KOPT-K1 (cell line): ENCODE data around the gene PRKCH.
"Not testable (repeated sequence)": the region's sequence is repeated elsewhere in the genome, so short reads cannot be mapped to it uniquely, and the experiment has no call there.

Experiments
- H3K27ac ChIP-seq: fragments of 200-600 bp; sonication (generic); 2 replicates; pipeline ENCODE4 v1.5.1; 2016; ENCODE audit warnings: antibody characterized with exemption, mild to moderate bottlenecking, low read depth, low read length; ENCODE audit not compliant: poor library complexity, severe bottlenecking
- H3K36me3 ChIP-seq: fragments of 200-600 bp; sonication (generic); 2 replicates; pipeline ENCODE4 v1.5.1; 2017; ENCODE audit warnings: antibody characterized with exemption, mild to moderate bottlenecking, low read length, moderate library complexity; ENCODE audit not compliant: insufficient read depth
- H3K9me3 ChIP-seq: fragments of 200-600 bp; sonication (generic); 2 replicates; pipeline ENCODE4 v1.5.1; 2017; ENCODE audit warnings: antibody characterized with exemption, low read length, mild to moderate bottlenecking; ENCODE audit not compliant: insufficient read depth, poor library complexity, severe bottlenecking

PRKCH gene

DNA sequence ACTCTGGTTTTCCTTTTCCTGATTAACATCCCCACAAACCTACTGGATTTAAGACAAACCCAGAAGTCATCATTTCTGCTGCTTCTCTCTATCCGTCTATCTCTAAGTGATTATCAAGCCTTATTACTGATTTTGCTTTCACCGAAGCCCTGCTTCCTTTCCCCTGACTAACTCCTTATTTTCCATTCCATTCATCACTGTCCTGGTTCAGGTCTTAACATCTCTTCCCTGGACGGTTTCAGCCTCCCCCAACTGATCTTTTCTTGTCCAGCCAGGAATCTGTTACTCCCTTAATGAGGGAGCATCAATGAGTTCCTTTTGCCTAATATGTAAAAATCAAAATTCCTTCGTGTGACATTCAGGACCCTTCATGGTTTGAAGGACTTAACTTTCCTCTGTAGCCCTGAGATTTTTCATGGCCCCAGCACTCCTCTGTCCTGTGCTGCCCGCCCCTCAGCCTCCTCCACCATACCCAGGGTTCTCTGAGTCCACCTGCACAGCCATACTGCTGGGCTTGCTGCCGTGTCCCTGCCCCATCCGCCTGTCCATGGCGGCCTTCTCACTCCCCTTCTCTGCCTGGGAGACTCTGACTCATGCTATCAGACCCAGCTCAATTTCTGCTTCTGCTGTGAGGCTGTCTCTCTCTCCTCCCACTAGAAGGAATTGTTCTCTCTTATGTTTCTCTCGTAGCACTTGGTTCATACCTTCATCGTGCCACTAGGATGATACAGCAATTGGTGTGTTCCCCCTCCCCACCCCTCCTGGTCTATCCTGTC, 206.1 kb downstream of the PRKCH start:
- H3K36me3 ChIP-seq, result peaks cover 83% of the 10 kb centered on the region
- peak overlapping the region; percentile 44 for H3K27ac ChIP-seq
- no peaks in the 10 kb centered on the region for H3K9me3 ChIP-seq

DNA sequence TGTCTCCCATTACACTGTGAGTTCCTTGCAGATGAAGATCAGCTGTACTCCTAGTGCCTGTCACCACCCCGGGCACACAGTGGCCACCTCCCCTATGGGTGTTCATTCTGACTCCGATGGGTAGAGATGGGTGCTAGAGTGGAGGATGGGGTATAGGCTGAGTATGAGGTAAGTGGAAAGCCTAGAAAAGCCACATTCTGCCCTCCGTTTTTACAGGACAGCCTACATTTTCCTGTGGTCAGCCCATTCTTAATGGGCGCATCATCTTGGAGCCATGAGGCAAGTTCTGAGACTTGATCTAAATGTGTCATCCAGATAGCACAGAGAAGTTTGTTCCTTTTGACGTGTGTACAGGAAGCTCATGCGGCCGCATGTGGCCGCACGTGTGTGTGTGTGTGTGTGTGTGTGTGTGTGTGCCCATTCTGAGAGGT, 207.2 kb downstream of the PRKCH start:
- no peaks in the 10 kb centered on the region for H3K9me3 ChIP-seq
- no peak overlapping the region for H3K27ac ChIP-seq
- H3K36me3 ChIP-seq, result peaks cover 91% of the 10 kb centered on the region

DNA sequence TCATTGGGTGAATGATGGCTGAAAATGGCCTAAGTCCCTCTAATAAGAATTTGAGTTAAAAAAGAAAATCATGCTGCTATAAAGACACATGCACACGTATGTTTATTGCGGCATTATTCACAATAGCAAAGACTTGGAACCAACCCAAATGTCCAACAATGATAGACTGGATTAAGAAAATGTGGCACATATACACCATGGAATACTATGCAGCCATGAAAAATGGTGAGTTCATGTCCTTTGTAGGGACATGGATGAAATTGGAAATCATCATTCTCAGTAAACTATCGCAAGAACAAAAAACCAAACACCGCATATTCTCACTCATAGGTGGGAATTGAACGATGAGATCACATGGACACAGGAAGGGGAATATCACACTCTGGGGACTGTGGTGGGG, 208.0 kb downstream of the PRKCH start:
- H3K36me3 ChIP-seq, result peaks cover 95% of the 10 kb centered on the region
- H3K27ac ChIP-seq, H3K9me3 ChIP-seq: not testable (repeated sequence)

DNA sequence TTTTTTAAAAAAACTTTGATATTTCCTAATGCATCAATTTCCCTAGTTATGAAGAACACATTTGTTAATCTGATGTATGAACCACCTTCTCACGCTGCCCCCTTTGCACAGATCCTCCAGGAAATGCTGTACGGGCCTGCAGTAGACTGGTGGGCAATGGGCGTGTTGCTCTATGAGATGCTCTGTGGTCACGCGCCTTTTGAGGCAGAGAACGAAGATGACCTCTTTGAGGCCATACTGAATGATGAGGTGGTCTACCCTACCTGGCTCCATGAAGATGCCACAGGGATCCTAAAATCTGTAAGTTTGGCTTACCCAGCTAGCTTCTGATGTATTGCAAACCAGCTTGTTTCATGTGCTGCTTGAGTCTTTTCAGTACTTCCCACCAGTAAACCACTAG, 208.9 kb downstream of the PRKCH start:
- no peak overlapping the region for H3K27ac ChIP-seq
- peaks cover 95% of the 10 kb centered on the region for H3K36me3 ChIP-seq
- H3K9me3 ChIP-seq, result no peaks in the 10 kb centered on the region

DNA sequence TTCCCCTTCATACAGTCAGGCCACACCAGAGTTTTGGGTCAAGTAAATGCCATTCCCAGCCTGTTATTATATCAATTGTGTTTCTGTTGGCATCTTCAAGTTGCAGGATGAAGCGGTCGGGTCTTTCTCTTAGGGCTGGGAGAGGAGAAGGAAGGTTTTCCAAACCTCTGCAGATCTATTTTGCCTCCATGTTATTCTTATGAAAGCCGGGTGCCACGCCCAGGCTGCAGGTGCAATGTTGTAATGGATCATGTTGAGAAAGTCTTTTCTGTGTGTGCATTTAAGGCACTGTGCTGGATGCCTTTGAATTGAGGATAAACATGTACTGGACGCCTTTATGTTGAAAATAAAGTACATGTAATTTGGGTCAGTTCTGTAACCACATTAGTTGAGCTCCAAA, 209.5 kb downstream of the PRKCH start:
- peaks cover 95% of the 10 kb centered on the region for H3K36me3 ChIP-seq
- H3K9me3 ChIP-seq, result no peaks in the 10 kb centered on the region
- no peak overlapping the region for H3K27ac ChIP-seq

DNA sequence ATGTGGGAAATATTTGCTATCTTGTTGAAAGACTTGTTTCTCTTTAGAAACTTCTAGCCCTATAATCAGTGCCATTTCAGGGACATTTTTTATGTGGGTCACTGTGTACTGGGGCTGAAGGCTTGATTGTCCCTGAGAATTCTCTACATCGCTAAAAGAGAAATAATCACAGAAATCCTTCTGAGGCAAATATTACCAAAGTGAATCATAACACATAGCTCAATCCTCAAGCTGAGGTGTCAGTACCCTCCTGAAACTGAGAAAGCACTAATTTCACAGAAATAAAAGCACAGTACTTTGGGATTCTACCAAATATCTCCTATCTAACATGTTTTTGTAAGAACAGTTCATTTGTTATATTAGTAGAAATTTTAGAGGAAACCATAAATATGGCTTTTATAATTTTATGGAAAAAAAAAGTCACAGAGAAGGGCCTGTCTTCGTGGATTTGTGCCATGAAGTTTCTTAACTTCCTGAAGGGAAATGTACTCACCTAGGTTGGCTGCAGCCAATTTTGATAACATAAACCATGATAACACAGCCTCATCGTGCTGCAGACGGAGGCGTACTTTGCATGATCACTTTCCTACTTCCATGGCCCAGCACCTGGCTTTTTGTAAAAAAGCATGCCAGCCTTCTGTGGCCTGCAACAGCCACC, 210.2 kb downstream of the PRKCH start:
- H3K27ac ChIP-seq, result no peak overlapping the region
- H3K36me3 ChIP-seq, result peaks cover 95% of the 10 kb centered on the region
- H3K9me3 ChIP-seq, result no peaks in the 10 kb centered on the region

DNA sequence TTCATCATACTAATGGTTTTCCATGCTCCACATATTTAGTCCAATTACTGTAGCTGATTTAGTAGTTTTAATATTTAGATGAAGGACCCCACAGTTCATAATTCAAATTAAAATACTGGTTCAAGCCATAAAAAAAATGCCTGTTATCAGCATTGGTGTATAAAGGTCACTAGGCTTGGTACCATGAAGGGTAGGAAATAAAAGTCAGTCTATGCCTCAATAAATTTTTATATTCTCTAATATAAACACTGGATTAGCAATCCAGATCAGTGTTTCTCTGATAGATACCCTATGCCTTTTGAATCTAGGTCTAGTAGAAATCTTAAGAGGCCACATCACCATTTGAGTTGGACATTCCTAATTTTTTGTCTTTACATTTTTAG, 210.7 kb downstream of the PRKCH start:
- no peaks in the 10 kb centered on the region for H3K9me3 ChIP-seq
- H3K36me3 ChIP-seq, result peaks cover 95% of the 10 kb centered on the region
- H3K27ac ChIP-seq, result no peak overlapping the region

DNA sequence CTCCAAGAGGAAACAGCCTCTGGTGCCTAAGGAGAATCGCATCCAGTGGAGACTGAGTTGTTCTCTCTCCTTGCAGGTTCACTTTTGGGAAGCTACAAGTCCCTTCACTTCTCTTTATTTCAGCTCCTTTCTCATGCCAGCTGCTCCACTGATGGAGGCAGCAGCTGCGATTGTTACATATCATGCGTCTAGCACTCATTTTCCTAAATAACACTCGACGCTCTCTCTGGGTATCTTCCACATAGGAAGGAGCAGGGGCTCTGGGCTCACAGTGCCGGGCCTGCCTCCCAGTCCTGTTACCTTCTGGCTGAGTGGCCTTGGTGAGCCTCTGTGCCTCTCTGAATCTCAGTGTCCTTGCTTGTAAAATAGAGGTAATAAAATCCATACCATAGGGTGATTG, 211.4 kb downstream of the PRKCH start:
- H3K27ac ChIP-seq, result no peak overlapping the region
- no peaks in the 10 kb centered on the region for H3K9me3 ChIP-seq
- peaks cover 97% of the 10 kb centered on the region for H3K36me3 ChIP-seq

DNA sequence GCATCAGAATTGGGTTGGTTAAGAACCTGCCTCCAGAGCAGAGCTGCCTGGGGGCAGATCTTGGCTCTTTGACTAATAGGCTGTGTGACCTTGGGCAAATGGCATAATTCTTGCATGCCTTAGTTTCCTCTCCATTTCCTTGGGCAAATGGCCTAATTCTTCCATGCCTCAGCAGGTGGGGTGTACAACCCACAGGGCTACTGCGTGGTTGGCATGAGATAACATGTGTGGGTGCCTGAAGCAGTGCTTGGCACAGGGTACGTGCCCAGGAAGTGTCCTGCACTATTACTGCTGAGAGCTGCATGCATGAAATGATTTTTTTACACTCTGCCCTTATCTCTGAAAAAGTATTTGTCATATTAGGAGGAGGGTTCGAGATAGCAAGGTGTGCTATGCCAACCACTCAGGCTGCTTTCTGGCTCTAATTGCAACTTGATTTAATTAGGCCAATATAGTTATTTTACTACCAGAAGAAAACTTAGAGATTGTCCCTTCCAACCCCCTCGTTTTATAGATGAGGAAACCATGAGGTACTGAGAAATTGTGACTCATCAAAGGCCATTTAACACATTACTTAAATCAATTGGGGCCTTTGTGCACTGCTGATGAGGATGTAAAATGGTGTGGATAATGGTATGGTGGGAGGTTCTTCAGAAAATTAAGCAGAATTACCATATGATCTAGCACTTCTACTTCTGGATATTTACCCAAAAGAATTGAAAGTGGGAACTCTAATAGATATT, 212.3 kb downstream of the PRKCH start:
- H3K27ac ChIP-seq, result no peak overlapping the region
- no peaks in the 10 kb centered on the region for H3K9me3 ChIP-seq
- peaks cover 97% of the 10 kb centered on the region for H3K36me3 ChIP-seq

DNA sequence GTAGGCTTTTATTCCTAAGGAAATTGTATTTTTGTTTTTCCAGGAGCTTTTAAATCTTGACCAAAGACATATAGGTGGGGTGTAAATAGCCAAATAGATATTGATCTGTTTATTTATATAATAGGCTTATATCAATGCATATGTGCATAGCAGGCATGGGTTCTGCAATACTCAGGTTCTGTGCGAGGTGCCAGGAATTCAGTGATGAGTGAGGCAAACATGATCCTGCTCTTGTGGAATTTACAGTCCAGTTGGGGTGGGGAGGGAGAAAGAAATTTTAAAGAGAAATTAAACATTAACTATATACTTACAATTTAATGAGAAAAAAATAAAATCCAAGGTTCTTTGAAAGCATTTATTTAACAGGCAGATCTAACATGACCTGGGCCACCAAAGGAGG, 213.7 kb downstream of the PRKCH start:
- H3K27ac ChIP-seq, result no peak overlapping the region
- H3K36me3 ChIP-seq, result peaks cover 100% of the 10 kb centered on the region
- no peaks in the 10 kb centered on the region for H3K9me3 ChIP-seq

DNA sequence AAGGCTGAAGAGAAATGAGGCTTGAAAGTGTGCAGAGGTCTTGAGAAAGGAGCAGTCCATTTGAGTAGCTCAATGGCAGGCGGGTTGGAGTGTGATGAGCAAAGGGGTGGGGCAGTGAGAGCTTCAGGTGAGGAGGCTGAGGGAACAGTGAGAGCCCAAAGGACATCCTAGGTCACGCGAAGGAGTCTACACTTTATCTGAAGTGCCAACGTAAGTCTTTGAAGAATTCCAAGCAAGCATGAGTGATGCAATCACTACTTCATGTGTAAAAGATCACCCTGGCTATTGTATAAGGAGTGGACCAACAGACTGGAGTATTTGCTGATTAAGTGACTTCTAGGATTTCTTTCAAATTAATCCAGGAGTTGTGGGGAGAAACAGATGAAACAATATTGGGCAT, 214.1 kb downstream of the PRKCH start:
- no peak overlapping the region for H3K27ac ChIP-seq
- peaks cover 100% of the 10 kb centered on the region for H3K36me3 ChIP-seq
- H3K9me3 ChIP-seq, result no peaks in the 10 kb centered on the region

DNA sequence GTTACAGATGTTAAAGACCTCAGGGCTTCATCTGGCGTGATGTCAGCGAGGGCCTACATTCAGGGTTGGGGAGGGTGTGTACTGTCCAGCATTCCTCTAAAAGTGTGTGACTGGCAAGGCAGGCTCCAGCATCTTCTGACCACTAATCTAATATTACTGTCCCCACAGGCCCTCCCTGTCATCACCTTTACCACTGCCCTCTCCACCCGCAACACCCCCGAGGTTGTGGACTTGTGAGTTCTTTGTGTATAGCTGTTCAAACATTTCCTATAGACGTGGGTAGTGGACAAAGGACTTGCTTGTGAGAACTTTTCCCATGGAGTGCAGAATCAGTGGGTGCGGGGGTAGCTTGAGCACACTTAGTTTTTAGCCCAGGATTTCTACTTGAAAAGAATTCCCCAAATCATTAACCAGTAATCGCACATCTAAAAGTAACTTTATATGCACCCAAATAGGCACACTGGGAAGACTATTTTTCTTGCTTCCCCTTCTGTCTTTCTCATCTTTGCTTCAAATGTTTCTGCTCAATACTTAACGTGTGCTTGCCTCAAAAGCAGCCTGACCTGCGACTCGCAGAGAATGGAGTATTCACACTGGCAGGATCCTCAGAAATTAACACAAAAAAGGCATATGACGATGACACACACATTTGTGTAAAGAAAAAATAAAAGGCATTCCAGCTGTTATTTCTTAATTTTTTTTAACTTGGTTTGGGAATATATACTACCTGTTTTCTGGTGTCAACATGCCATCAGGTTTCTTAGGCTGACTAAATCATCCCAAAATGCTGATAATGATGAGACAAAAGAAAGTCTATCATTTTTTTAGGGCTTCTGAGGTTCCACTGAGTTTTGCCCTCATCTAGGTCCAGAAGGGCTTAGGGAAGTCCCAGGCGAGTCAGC, 215.5 kb downstream of the PRKCH start:
- no peak overlapping the region for H3K27ac ChIP-seq
- peaks cover 100% of the 10 kb centered on the region for H3K36me3 ChIP-seq
- no peaks in the 10 kb centered on the region for H3K9me3 ChIP-seq

DNA sequence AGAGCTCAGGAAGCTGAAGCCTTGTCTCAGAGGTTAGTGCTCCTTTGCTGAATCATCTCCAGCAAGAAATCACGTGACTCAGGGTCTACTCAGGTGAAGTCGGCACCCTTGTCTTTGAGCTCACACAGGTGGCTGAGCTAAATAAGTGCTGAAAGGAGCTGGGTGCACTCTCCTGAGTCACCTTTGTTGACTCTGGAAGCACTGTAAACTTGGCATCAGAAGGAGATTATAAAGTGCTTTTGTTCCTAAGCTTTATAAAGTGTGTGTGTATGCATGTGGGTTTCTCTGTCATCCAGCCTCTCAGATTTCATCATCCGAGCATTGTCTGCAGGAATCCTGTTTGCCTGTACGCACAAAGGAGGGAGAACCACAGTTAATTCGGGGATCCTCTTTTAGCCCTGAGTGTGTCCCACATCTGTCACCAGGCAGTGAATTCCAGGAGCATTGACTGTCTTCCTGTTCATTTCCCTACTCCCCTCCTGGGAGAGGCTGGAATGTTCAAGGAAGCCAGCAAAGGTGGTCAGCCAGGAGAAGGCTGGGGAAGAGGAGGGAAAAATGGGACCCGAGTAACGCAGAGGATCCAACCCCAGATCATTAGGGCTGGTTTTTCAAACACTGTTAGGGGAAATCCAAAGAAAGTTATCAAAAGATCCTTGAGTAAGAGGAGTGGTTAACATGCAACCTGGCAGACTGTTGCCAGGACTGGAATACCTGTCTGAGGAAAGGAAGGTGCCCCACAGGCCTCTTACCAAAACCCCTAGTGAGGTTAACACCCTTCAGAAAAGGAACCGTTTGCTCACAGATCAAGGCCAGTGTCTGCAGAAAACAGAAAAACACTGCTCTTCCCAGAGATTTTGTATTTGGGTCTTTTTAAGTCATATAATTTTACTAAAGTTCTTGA, 216.4 kb downstream of the PRKCH start:
- H3K9me3 ChIP-seq, result no peaks in the 10 kb centered on the region
- peaks cover 100% of the 10 kb centered on the region for H3K36me3 ChIP-seq
- no peak overlapping the region for H3K27ac ChIP-seq

DNA sequence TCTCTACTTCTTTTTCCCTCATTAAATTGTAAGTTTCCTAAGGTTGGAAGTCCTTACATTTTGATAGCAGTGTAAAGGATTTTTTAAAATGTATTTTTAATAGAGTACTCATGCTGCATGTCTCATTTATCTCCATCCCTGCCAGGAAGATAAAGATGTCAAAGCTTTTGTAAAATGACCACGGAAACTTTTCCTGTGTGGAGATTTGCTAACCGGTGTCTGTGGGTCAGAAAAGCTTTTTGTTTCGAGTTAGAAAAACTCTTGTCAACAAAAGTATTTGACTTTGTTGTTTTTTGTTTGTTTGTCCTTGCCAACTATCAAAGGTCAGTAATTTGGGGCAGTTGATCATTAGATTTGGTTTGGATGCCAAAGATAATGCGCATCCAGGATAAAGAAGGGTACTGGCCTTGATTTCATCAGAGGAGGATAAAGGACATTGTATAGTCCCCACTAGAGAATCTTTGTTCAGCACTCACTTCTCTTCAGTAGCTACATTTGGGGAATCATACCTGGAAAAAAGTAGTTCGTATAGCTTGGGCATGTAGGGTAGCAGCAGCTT, 217.2 kb downstream of the PRKCH start:
- peaks cover 100% of the 10 kb centered on the region for H3K36me3 ChIP-seq
- H3K9me3 ChIP-seq, result no peaks in the 10 kb centered on the region
- H3K27ac ChIP-seq, result no peak overlapping the region
